Activated CD4-positive, alpha-beta T cell treated with anti-CD3 and anti-CD28 coated beads, Interleukin-10, Interleukin-2, amounts not matched to agents 100 ng/mL and 50 ng/mL, durations not matched to agents 16 hours and 8 hours (primary cell): ENCODE data around the gene TESMIN.

Experiments
- DNase-seq: peaks from one replicate; pipeline ENCODE4 v3.0.0-alpha.2; 2020

Gene TESMIN

GRCh38 chr11:68658097-68658496 lies 93.2 kb downstream of the TESMIN start:
- no peak for DNase-seq
